ENCODE results near the gene SYNGR4. TPM values are rescaled to one million over a fixed set of nuclear protein-coding genes. Genes with fewer than 3 reads are reported as not detected.

Gene SYNGR4
- total RNA-seq, 1 experiment from 2014 or later = not detected

DNA sequence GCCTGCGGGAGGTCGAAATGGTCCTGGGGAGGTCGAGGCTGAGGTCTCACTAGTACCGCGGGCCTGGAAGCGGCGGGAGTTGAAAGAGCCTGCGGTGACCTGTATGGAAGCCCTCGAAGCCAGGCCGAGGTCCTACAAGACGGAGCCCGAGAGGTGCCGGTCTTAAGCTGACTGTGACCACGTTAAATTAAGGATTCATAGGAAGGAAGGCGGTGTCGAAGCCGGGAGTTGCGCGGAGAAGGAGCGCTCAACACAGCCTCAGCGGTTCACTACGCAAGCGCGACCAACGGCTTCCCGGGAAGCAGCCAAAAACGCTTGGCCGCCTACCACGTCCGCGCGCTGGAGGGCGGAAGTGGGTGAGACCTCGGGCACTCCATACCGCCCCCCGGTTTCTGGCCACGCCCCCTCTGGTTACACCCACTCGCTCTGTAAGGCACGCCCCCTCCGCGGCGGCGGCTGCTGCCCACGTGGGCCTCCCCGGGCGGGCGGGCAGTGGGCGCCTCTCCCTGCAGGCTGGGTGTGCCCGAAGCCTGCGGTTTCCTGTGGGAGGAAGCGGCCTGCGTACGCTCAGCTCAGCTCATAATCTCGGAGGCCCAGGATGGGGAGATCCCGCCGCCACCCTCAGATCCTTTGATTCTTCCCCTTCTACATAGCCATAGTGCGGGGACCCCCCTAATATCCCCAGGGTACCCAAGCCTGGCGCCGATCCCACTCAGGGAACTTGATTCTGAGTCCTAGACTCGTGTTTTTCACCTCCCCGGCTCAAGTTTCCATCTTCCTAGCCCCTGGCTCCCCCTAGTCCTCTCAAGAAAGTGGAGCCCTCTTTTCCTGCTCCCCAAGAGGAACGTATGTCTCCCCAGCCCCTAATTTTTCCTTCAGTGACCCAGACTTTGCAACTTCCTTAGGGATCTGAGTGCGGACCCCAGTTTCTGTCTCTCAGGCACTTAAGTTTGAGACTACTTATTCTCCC lies 42.3 kb upstream of the SYNGR4 start:
- Histone ChIP-seq H3K27ac (ENCODE audit: low read depth, low read length, poor library complexity, severe bottlenecking) (peak overlapping the region; percentile 97), H3K4me1 (ENCODE audit: insufficient read depth, low read length, poor library complexity, severe bottlenecking) (peaks cover 51% of the 10 kb centered on the region), H3K27me3 (replicated peaks; ENCODE audit: insufficient read depth, low read depth, low read length, poor library complexity) (no peaks in the 10 kb centered on the region), H3K4me3 (ENCODE audit: low read depth, low read length, poor library complexity, severe bottlenecking) (peak overlapping the region; percentile 57), H3K36me3 (ENCODE audit: insufficient read depth, low read length, poor library complexity, severe bottlenecking) (no peaks in the 10 kb centered on the region), H3K9me3 (ENCODE audit: low read depth, low read length, poor library complexity, severe bottlenecking) (no peaks in the 10 kb centered on the region)
- CTCF ChIA-PET = interaction anchor here (0.5 to 1.8 kb wide), 7 partner anchors 12 to 466 kb away, joined by 3 to 29 read pairs (median 4); partner anchors contain the start of gene KDELR1
- TF ChIP-seq EZH2 (IDR thresholded peaks at IDR 0.05; ENCODE audit: borderline replicate concordance, low read depth, low read length, poor library complexity, severe bottlenecking) = no peak
- TF ChIP-seq CTCF (conservative IDR thresholded peaks at IDR 0.05; ENCODE audit: low read depth, low read length) = no peak
- DNase-seq (ENCODE audit: low spot score) = peak; percentile 99
- POLR2A ChIA-PET (ENCODE audit: low non-redundant PET) = interaction anchor here (0.6 kb wide), 1 partner anchor 230 kb away, joined by 3 read pairs; the partner anchor contains the start of gene SULT2B1
- BruUV-seq (replicated peaks) = TSS peak; percentile 55
- intact Hi-C loops (cut with micrococcal nuclease; ENCODE audit: unreplicated experiment) = loop anchor here (2.0 to 5.0 kb wide), 3 partner anchors 75 to 263 kb away; no protein-coding TSS in a partner anchor

- CTCF ChIA-PET = no interaction called here
- peak; percentile 94 for DNase-seq (ENCODE audit: low spot score)
- Histone ChIP-seq H3K4me3 (ENCODE audit: low read depth, low read length, poor library complexity, severe bottlenecking) (peak within 1 kb of the TSS; percentile 54), H3K9me3 (ENCODE audit: low read depth, low read length, poor library complexity, severe bottlenecking) (peaks cover 4% of the 10 kb centered on the region), H3K27ac (ENCODE audit: low read depth, low read length, poor library complexity, severe bottlenecking) (peak within 1 kb of the TSS; percentile 92), H3K4me1 (ENCODE audit: insufficient read depth, low read length, poor library complexity, severe bottlenecking) (peaks cover 40% of the 10 kb centered on the region), H3K36me3 (ENCODE audit: insufficient read depth, low read length, poor library complexity, severe bottlenecking) (peaks cover 29% of the 10 kb centered on the region), H3K27me3 (replicated peaks; ENCODE audit: insufficient read depth, low read depth, low read length, poor library complexity) (no peaks in the 10 kb centered on the region)
- intact Hi-C loops (cut with micrococcal nuclease; ENCODE audit: unreplicated experiment) = no loop called here
- BruUV-seq (replicated peaks) = TSS peak; percentile 51
- TF ChIP-seq EZH2 (IDR thresholded peaks at IDR 0.05; ENCODE audit: borderline replicate concordance, low read depth, low read length, poor library complexity, severe bottlenecking) (no peak), CTCF (conservative IDR thresholded peaks at IDR 0.05; ENCODE audit: low read depth, low read length) (no peak)
- POLR2A ChIA-PET (ENCODE audit: low non-redundant PET) = interaction anchor here (0.7 kb wide), 1 partner anchor 114 kb away, joined by 4 read pairs; no protein-coding TSS in a partner anchor
Observed at GRCh38 chr19:48325265-48325910, 38.8 kb upstream of the SYNGR4 start, which contains the start of gene EMP3. EMP3 (plus strand) TSS chr19:48325552; CDS start chr19:48326845, 1,293 bp downstream.

DNA sequence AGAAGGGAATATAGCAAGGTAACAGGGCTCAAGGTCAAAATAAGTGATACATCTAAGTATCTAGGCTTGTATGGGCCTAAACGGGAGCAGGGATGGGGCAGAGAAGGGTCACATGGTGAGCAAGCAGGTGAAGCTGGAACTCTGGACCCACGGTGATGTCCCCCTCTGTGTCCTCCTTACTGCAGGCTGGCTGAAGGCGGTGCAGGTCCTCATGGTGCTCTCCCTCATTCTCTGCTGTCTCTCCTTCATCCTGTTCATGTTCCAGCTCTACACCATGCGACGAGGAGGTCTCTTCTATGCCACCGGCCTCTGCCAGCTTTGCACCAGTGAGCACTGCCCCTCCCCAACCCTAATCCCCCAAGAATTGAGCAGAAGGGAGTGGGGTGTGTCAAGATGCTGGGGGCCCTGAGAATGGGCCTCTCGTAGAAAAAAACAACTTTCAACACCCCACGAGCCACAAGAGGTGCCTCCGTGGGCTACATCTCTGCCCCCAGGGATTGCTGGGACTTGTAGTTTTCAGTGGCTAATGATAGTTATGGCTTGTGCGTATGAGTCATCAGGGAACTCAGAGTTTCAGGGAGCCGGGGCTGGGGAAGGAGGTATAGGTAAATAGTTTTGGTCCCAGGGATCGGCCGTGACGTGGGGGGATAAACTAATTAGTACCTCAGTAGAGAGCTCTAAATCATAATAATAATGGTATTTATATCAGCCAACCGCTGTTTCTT lies 34.8 kb upstream of the SYNGR4 start:
- Histone ChIP-seq H3K4me3 (ENCODE audit: low read depth, low read length, poor library complexity, severe bottlenecking) (no peak overlapping the region), H3K9me3 (ENCODE audit: low read depth, low read length, poor library complexity, severe bottlenecking) (peaks cover 4% of the 10 kb centered on the region), H3K27me3 (replicated peaks; ENCODE audit: insufficient read depth, low read depth, low read length, poor library complexity) (no peaks in the 10 kb centered on the region), H3K36me3 (ENCODE audit: insufficient read depth, low read length, poor library complexity, severe bottlenecking) (peaks cover 43% of the 10 kb centered on the region), H3K4me1 (ENCODE audit: insufficient read depth, low read length, poor library complexity, severe bottlenecking) (peaks cover 33% of the 10 kb centered on the region), H3K27ac (ENCODE audit: low read depth, low read length, poor library complexity, severe bottlenecking) (peak overlapping the region; percentile 14)
- ChIA-PET CTCF (no interaction called here), POLR2A (ENCODE audit: low non-redundant PET) (no interaction called here)
- intact Hi-C loops (cut with micrococcal nuclease; ENCODE audit: unreplicated experiment) = no loop called here
- peak; percentile 64 for DNase-seq (ENCODE audit: low spot score)
- TF ChIP-seq EZH2 (IDR thresholded peaks at IDR 0.05; ENCODE audit: borderline replicate concordance, low read depth, low read length, poor library complexity, severe bottlenecking) (no peak), CTCF (conservative IDR thresholded peaks at IDR 0.05; ENCODE audit: low read depth, low read length) (no peak)
- BruUV-seq (replicated peaks) = no TSS peak
